ENCODE data around the gene ADAMTS20.

DNA sequence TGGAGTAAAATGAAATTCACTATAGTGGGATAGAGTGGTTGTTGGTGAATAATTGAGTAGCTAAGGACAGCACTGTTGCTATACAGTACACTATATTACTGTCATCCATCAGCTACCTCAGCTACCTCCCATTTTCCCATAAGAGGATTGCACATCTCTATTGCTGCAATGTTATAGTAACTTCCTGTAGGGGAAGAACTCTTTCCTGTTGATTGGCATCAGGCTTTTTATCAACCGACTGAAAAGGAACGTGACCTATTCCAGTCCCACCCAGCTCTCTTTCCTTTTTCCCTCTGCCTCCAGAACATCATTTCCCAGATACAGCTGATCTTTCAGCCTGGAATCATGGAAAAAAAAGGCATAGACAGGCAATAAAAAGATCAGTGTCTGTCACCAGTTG, 117.4 kb downstream of the ADAMTS20 start:
- TF ChIP-seq, protein P1, sequence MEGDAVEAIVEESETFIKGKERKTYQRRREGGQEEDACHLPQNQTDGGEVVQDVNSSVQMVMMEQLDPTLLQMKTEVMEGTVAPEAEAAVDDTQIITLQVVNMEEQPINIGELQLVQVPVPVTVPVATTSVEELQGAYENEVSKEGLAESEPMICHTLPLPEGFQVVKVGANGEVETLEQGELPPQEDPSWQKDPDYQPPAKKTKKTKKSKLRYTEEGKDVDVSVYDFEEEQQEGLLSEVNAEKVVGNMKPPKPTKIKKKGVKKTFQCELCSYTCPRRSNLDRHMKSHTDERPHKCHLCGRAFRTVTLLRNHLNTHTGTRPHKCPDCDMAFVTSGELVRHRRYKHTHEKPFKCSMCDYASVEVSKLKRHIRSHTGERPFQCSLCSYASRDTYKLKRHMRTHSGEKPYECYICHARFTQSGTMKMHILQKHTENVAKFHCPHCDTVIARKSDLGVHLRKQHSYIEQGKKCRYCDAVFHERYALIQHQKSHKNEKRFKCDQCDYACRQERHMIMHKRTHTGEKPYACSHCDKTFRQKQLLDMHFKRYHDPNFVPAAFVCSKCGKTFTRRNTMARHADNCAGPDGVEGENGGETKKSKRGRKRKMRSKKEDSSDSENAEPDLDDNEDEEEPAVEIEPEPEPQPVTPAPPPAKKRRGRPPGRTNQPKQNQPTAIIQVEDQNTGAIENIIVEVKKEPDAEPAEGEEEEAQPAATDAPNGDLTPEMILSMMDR (conservative IDR thresholded peaks at IDR 0.05): no peak
- no peak for TF ChIP-seq ZFX (IDR thresholded peaks at IDR 0.05)
